H1 (cell line): ENCODE data around the gene GPC1. TPM values are rescaled to one million over a fixed set of nuclear protein-coding genes. Genes with fewer than 3 reads are reported as not detected.

ENCODE experiments used
- EP300 ChIP-seq, 2 experiments: IDR thresholded peaks; 1 replicate in 1 of 2; 2 replicates in 1 of 2; pipeline ENCODE4 v1.6.1; 2011 to 2012; ENCODE audit warnings: low read depth in 2 of 2, low read length in 2 of 2, mild to moderate bottlenecking in 2 of 2, borderline replicate concordance in 1 of 2, inconsistent platforms in 1 of 2, moderate library complexity in 1 of 2
- polyA plus RNA-seq, 7 experiments: library from polyadenylated mRNA; depleted of rRNA in 3 of 7; stranded (reverse) in 5 of 7; unstranded in 2 of 7; fragments of >200 nt in 5 of 7; fragments of 200-250 nt in 2 of 7; gene quantifications; 1 replicate in 5 of 7; 2 replicates in 1 of 7; 4 replicates in 1 of 7; pipeline versions ENCODE4 v1.2.1 to v1.2.3, GENCODE V29; 2011 to 2013; ENCODE audit warnings: missing spikeins in 2 of 7, mixed read lengths in 2 of 7
- total RNA-seq: library from RNA; stranded (reverse); fragmentation: NEBNext Ultra II Directional; extraction: Animal tissue kit (Norgen Biotek cat#: 25700); gene quantifications from 2 replicates; pipeline ENCODE4 v1.2.1, GENCODE V29; 2021

Gene GPC1
- total and polyA plus RNA-seq, 2 of the 8 experiments (the other 6 are each of a cell fraction or from before 2014, with no cell fraction given) = 21.9 to 28.3 TPM

- TF ChIP-seq EP300 (IDR thresholded peaks at IDR 0.05; ENCODE audit: borderline replicate concordance in 1 of 2, low read depth in 2 of 2, low read length in 2 of 2) = no peak
These were observed 47.6 kb upstream of the GPC1 start (continued) for GRCh38 chr2:240387669-240388358.
